K562 (cell line): ENCODE results near the gene NT5C. TPM values are rescaled to one million over a fixed set of nuclear protein-coding genes. Genes with fewer than 3 reads are reported as not detected.
A peak's percentile ranks its signal among the peaks of the same experiment; 100 is the strongest.

ENCODE experiments used
- CBX3 ChIP-seq, 2 experiments: IDR thresholded peaks; 1 replicate in 1 of 2; 2 replicates in 1 of 2; pipeline ENCODE4 v1.6.1; 2012; ENCODE audit warnings: inconsistent platforms in 2 of 2, low read length in 2 of 2, borderline replicate concordance in 1 of 2, control low read depth in 1 of 2
- DIDO1 ChIP-seq: fragments of 450-650 bp; IDR thresholded peaks from 2 replicates; pipeline ENCODE4 v1.6.1; 2016; ENCODE audit warnings: low read depth, missing biosample characterization, missing genetic modification characterization
- E2F3 ChIP-seq: fragments of 250-450 bp; sonication (Bioruptor Pico); IDR thresholded peaks from 2 replicates; pipeline ENCODE4 v1.4.0; 2020; ENCODE audit warnings: mild to moderate bottlenecking
- FOSL1 ChIP-seq: fragments of 200-800 bp; sonication (Bioruptor generic); conservative IDR thresholded peaks from 2 replicates; pipeline ENCODE4 v1.6.1; 2016; ENCODE audit warnings: missing genetic modification characterization, missing compliant biosample characterization
- HDAC3 ChIP-seq: fragments of 450-650 bp; IDR thresholded peaks from 2 replicates; pipeline ENCODE4 v1.6.1; 2018; ENCODE audit warnings: borderline replicate concordance, mild to moderate bottlenecking, moderate library complexity; ENCODE audit not compliant: partially characterized antibody
- MTF1 ChIP-seq: fragments of 250-450 bp; sonication (Bioruptor Pico); IDR thresholded peaks from 2 replicates; pipeline ENCODE4 v1.9.0; 2021; ENCODE audit warnings: moderate library complexity, mild to moderate bottlenecking, inconsistent platforms, borderline replicate concordance
- MYC ChIP-seq, 2 experiments: fragments of 250-450 bp in 1 of 2; sonication (Bioruptor Pico) in 1 of 2; IDR thresholded peaks; 2 replicates each; pipeline versions ENCODE4 v1.5.1 to v1.6.1; 2012 to 2021; ENCODE audit warnings: low read depth in 2 of 2, borderline replicate concordance in 1 of 2, improper control_type of control experiment in 1 of 2, low read length in 1 of 2, mild to moderate bottlenecking in 1 of 2, moderate library complexity in 1 of 2
- RBBP5 ChIP-seq: fragments of 200-600 bp; sonication (generic); IDR thresholded peaks from 2 replicates; pipeline ENCODE4 v1.6.1; 2012; ENCODE audit warnings: borderline replicate concordance, mild to moderate bottlenecking, low read length, control low read depth, inconsistent platforms; ENCODE audit not compliant: insufficient read depth, poor library complexity, severe bottlenecking
- RBFOX2 ChIP-seq: fragments of 200-400 bp; formaldehyde crosslinking; IDR thresholded peaks from 2 replicates; pipeline ENCODE4 v1.6.1; 2017; ENCODE audit warnings: low read depth, mild to moderate bottlenecking, low read length, moderate library complexity
- SRSF9 ChIP-seq: fragments of 200-400 bp; formaldehyde crosslinking; IDR thresholded peaks from 2 replicates; pipeline ENCODE4 v1.6.1; 2017; ENCODE audit warnings: low read depth, low read length, borderline replicate concordance
- THAP7 ChIP-seq: fragments of 250-450 bp; sonication (Bioruptor Pico); IDR thresholded peaks from 2 replicates; pipeline ENCODE4 v1.5.0; 2021
- THRAP3 ChIP-seq: fragments of 450-650 bp; IDR thresholded peaks from 2 replicates; pipeline ENCODE4 v1.6.1; 2016; ENCODE audit warnings: mild to moderate bottlenecking, inconsistent platforms, borderline replicate concordance
- XRCC5 ChIP-seq: fragments of 200-400 bp; formaldehyde crosslinking; IDR thresholded peaks from 2 replicates; pipeline ENCODE4 v1.6.1; 2017; ENCODE audit warnings: low read depth, mild to moderate bottlenecking, low read length
- ZC3H4 ChIP-seq: sonication (generic); formaldehyde crosslinking; IDR thresholded peaks from 2 replicates; pipeline ENCODE4 v1.9.0; 2021; ENCODE audit warnings: missing genetic modification reagents, borderline replicate concordance
- ZNF280A ChIP-seq: fragments of 450-650 bp; IDR thresholded peaks from 2 replicates; pipeline ENCODE4 v1.6.1; 2018; ENCODE audit warnings: mild to moderate bottlenecking, low read depth; ENCODE audit not compliant: partially characterized antibody
- ZNF609 ChIP-seq: sonication (generic); formaldehyde crosslinking; IDR thresholded peaks from 2 replicates; pipeline ENCODE4 v1.8.1; 2023; ENCODE audit warnings: missing genetic modification reagents, mild to moderate bottlenecking, borderline replicate concordance
- ZNF707 ChIP-seq: fragments of 250-450 bp; sonication (Bioruptor Pico); conservative IDR thresholded peaks from 2 replicates; pipeline ENCODE4 v1.8.0; 2022; ENCODE audit warnings: inconsistent platforms, mild to moderate bottlenecking, moderate library complexity
- polyA plus RNA-seq, 8 experiments: library from polyadenylated mRNA; depleted of rRNA in 4 of 8; stranded (reverse) in 5 of 8; unstranded in 3 of 8; fragments of >200 nt; fragmentation: Nextera tagmentation in 2 of 8; fragmentation: Illumina TruSeq in 1 of 8; extraction: Ambion mirVana in 2 of 8; extraction: Trizol in 1 of 8; gene quantifications; 2 replicates each; pipeline versions ENCODE4 v1.2.1 to v1.2.3, GENCODE V29; 2011 to 2014; ENCODE audit warnings: inconsistent platforms in 1 of 8, missing spikeins in 1 of 8
- total RNA-seq, 7 experiments: library from RNA; depleted of rRNA in 6 of 7; stranded (reverse); fragments of >200 nt in 6 of 7; fragmentation: Illumina TruSeq in 2 of 7; extraction: Trizol in 2 of 7; gene quantifications; 2 replicates each; pipeline versions ENCODE4 v1.2.1 to v1.2.3, GENCODE V29; 2011 to 2021; ENCODE audit warnings: low replicate concordance in 1 of 7

NT5C gene
- total and polyA plus RNA-seq, 9 of the 15 experiments (the other 6 are each of a cell fraction or from before 2014, with no cell fraction given): 2.9 to 205 (median 45.0) TPM

GRCh38 chr17:75124041-75124818 lies 7.3 kb downstream of the NT5C start (continued):
- TF ChIP-seq FOSL1 (tag) (peak; percentile 99), RBFOX2 (peak; percentile 78), CBX3 (IDR thresholded peaks at IDR 0.05; ENCODE audit: borderline replicate concordance in 1 of 2, low read length in 2 of 2) (peak in 1 of 2 experiments; percentile 66; a peak in 1 of 3 replicates), ZNF609 (CRISPR knock-in tag) (no peak), THRAP3 (no peak), RBBP5 (peak; percentile 62), XRCC5 (0 out of 2 replicates have a peak, but pooled peaks have one; percentile 53), E2F3 (0 out of 2 replicates have a peak, but pooled peaks have one; percentile 36), HDAC3 (no peak), ZNF707 (CRISPR knock-in tag) (0 out of 2 replicates have a peak, but pooled peaks have one; percentile 29), DIDO1 (0 out of 2 replicates have a peak, but pooled peaks have one; percentile 11), ZC3H4 (CRISPR knock-in tag) (no peak), MYC (IDR thresholded peaks at IDR 0.05; ENCODE audit: low read depth, low read length) (peak; percentile 58; the same call in 1 of the 2 replicates), MYC (CRISPR knock-in tag; IDR thresholded peaks at IDR 0.05; ENCODE audit: borderline replicate concordance, low read depth) (0 out of 2 replicates have a peak, but pooled peaks have one; percentile 21), SRSF9 (no peak), THAP7 (CRISPR knock-in tag) (no peak), ZNF280A (no peak), MTF1 (CRISPR knock-in tag) (peak; percentile 69; the same call in 1 of the 2 replicates)
